ENCODE data around the gene RNF40. TPM values are rescaled to one million over a fixed set of nuclear protein-coding genes. Genes with fewer than 3 reads are reported as not detected.
A peak's percentile ranks its signal among the peaks of the same experiment; 100 is the strongest.

The RNF40 gene
- total and polyA plus RNA-seq, 10 donors, result 38.1 to 111 (median 79.1) TPM

GRCh38 chr16:30767767-30768465 is 5.8 kb downstream of the RNF40 start:
- no peaks in the 10 kb centered on the region for H3K27me3 ChIP-seq (replicated peaks in 1 of 7)
- WGBS, 5 donors, result 73 to 89% (median 86%) methylated on average over 12 to 18 of the region's 18 CpGs
- peak in 2 of 3 donors; percentile 31 to 34 for TF ChIP-seq POLR2AphosphoS5 (IDR thresholded peaks at IDR 0.05)
- TF ChIP-seq CTCF (IDR thresholded peaks at IDR 0.05 in 8 of 11, conservative IDR thresholded peaks at IDR 0.05 in 3 of 11), result no peak
- H3K27ac ChIP-seq, result peak overlapping the region in 3 of 8 donors; percentile 0 to 46 (median 40)
- H3K4me1 ChIP-seq, result peaks cover 11 to 55% (median 40%) of the 10 kb centered on the region in 6 donors
- DNase-seq, result peak; percentile 80
- H3K4me3 ChIP-seq, result no peak overlapping the region
- peaks cover 5 to 100% (median 97%) of the 10 kb centered on the region in 6 donors for H3K36me3 ChIP-seq
- no peaks in the 10 kb centered on the region for H3K9me3 ChIP-seq
- intact Hi-C loops (cut with DNase I; ENCODE audit: low total_unique reads), result no loop called here

- Histone ChIP-seq H3K27me3 (replicated peaks in 1 of 7) (no peaks in the 10 kb centered on the region), H3K4me3 (no peak overlapping the region), H3K27ac (peak overlapping the region in 2 of 8 donors; percentile 0 to 46), H3K36me3 (peaks cover 5 to 100% (median 99%) of the 10 kb centered on the region in 6 donors), H3K9me3 (no peaks in the 10 kb centered on the region), H3K4me1 (peaks cover 4 to 48% (median 33%) of the 10 kb centered on the region in 6 donors)
- no peak for TF ChIP-seq CTCF (IDR thresholded peaks at IDR 0.05 in 8 of 11, conservative IDR thresholded peaks at IDR 0.05 in 3 of 11)
- peak in 1 of 3 donors; percentile 31 for TF ChIP-seq POLR2AphosphoS5 (IDR thresholded peaks at IDR 0.05)
- peak; percentile 64 for DNase-seq
- intact Hi-C loops (cut with DNase I; ENCODE audit: low total_unique reads), result no loop called here
- 93 to 98% (median 97%) methylated on average over 23 of the region's 23 CpGs for WGBS, 5 donors
These were observed 6.6 kb downstream of the RNF40 start for GRCh38 chr16:30768583-30769181.

GRCh38 chr16:30769379-30770089 is 7.4 kb downstream of the RNF40 start:
- Histone ChIP-seq H3K4me3 (no peak overlapping the region), H3K4me1 (peaks cover 0 to 46% (median 28%) of the 10 kb centered on the region in 6 donors), H3K27me3 (replicated peaks in 1 of 7) (no peaks in the 10 kb centered on the region), H3K9me3 (no peaks in the 10 kb centered on the region), H3K36me3 (peaks cover 5 to 100% (median 99%) of the 10 kb centered on the region in 6 donors), H3K27ac (no peak overlapping the region)
- intact Hi-C loops (cut with DNase I; ENCODE audit: low total_unique reads), result loop anchor here (10.0 kb wide), 1 partner anchor 45 kb away; no protein-coding TSS in a partner anchor
- peak; percentile 79 for DNase-seq
- 89 to 95% (median 93%) methylated on average over 14 to 17 of the region's 17 CpGs for WGBS, 5 donors
- TF ChIP-seq POLR2A (IDR thresholded peaks at IDR 0.05) (no peak), POLR2AphosphoS5 (IDR thresholded peaks at IDR 0.05) (peak; percentile 22 to 47 (median 27))

- WGBS, 5 donors, result 84 to 92% (median 90%) methylated on average over 12 to 14 of the region's 14 CpGs
These were observed 9.6 kb downstream of the RNF40 start for GRCh38 chr16:30771726-30772125.

More at GRCh38 chr16:30771726-30772125, 9.6 kb downstream of the RNF40 start:
- Histone ChIP-seq H3K4me3 (no peak overlapping the region), H3K36me3 (peaks cover 5 to 81% (median 79%) of the 10 kb centered on the region in 6 donors), H3K27ac (no peak overlapping the region), H3K9me3 (no peaks in the 10 kb centered on the region), H3K4me1 (peaks cover 12 to 58% (median 45%) of the 10 kb centered on the region in 6 donors), H3K27me3 (replicated peaks in 1 of 7) (peaks cover 0 to 13% (median 0%) of the 10 kb centered on the region in 7 donors)
- TF ChIP-seq POLR2AphosphoS5 (IDR thresholded peaks at IDR 0.05) (peak in 2 of 3 donors; percentile 20 to 63), POLR2A (IDR thresholded peaks at IDR 0.05) (no peak), CTCF (IDR thresholded peaks at IDR 0.05 in 8 of 11, conservative IDR thresholded peaks at IDR 0.05 in 3 of 11) (no peak)
- intact Hi-C loops (cut with DNase I; ENCODE audit: low total_unique reads), result loop anchor here (10.0 kb wide), 1 partner anchor 47 kb away; no protein-coding TSS in a partner anchor
- peak; percentile 69 for DNase-seq
